A673 (cell line): ENCODE data around the gene LHB.

ENCODE experiments used
- CTCF ChIP-seq: fragments of 300-800, 200-600 bp; sonication (generic); conservative IDR thresholded peaks from 2 replicates; pipeline ENCODE4 v1.5.1; 2017; ENCODE audit warnings: low read depth, mild to moderate bottlenecking, antibody characterized with exemption, low read length, moderate library complexity, mixed read lengths
- EZH2 ChIP-seq: fragments of 200-600 bp; sonication (generic); IDR thresholded peaks from 2 replicates; pipeline ENCODE4 v1.6.1; 2017; ENCODE audit warnings: borderline replicate concordance, low read depth, mild to moderate bottlenecking, mixed read lengths, antibody characterized with exemption, low read length; ENCODE audit not compliant: poor library complexity, severe bottlenecking

- no peak for TF ChIP-seq CTCF
- TF ChIP-seq EZH2 = no peak
Observed at GRCh38 chr19:48989701-48990291, 27.1 kb downstream of the LHB start.
